ENCODE results near the gene PLXDC1.
A peak's percentile ranks its signal among the peaks of the same experiment; 100 is the strongest.

PLXDC1 gene

GRCh38 chr17:39174920-39175694 is 23.7 kb upstream of the PLXDC1 start:
- TF ChIP-seq POLR2AphosphoS5 (IDR thresholded peaks at IDR 0.05; ENCODE audit: low read depth, low read length) (peak; percentile 39; the same call in 1 of the 2 replicates), FOXP2 (optimal IDR thresholded peaks at IDR 0.05; ENCODE audit: borderline replicate concordance, extremely low read depth, extremely low read length, insufficient read depth) (no peak), REST (IDR thresholded peaks at IDR 0.05; ENCODE audit: insufficient read depth in 1 of 2, low read depth in 2 of 2, low read length in 2 of 2) (no peak)

DNA sequence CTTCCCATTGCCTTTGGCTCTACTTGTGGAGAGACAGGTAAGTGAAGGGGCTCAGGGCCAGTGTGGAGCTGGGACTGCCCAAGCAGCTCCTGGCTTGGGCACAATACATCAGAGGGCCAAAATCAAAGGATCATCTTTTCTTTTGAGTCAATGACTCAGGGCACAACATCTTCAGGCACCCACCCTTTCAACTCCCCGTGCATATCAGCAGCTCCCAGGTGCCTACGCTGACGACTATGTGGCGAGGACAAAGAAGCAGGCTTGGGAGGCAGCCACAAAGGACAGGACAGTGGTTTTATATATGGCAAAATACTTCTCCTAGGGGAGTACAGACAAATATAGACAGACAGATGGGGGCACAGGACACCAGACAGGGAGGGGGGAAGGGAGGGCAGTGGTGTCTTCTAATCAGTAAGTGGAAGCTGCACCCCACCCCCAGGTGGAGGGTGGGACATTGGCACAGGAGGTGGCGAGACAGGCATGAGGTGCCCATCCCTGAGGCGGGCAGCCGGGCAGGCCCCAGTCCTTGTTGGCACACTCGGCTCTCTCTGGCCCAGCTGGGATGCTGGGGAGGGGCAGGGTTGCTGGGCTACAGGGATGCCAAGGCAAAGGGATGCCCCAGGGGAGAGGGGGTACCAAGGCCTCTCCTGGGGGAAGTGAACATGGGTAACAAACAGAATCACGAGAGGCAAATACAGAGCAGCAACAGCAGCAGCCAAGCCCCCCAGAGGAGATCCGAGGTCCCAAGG is 22.3 kb upstream of the PLXDC1 start:
- no peak for TF ChIP-seq POLR2AphosphoS5 (IDR thresholded peaks at IDR 0.05; ENCODE audit: low read depth, low read length)
- no peak for TF ChIP-seq SIN3A (IDR thresholded peaks at IDR 0.05; ENCODE audit: borderline replicate concordance, insufficient read depth, low read length)
- TF ChIP-seq REST (IDR thresholded peaks at IDR 0.05; ENCODE audit: insufficient read depth in 1 of 2, low read depth in 2 of 2, low read length in 2 of 2): no peak
- TF ChIP-seq FOXP2 (optimal IDR thresholded peaks at IDR 0.05; ENCODE audit: borderline replicate concordance, extremely low read depth, extremely low read length, insufficient read depth): no peak
- no peak for TF ChIP-seq TAF1 (IDR thresholded peaks at IDR 0.05; ENCODE audit: borderline replicate concordance, insufficient read depth, low read length)

- TF ChIP-seq POLR2AphosphoS5 (IDR thresholded peaks at IDR 0.05; ENCODE audit: low read depth, low read length) (no peak), TAF1 (IDR thresholded peaks at IDR 0.05; ENCODE audit: borderline replicate concordance, insufficient read depth, low read length) (no peak), SIN3A (IDR thresholded peaks at IDR 0.05; ENCODE audit: borderline replicate concordance, insufficient read depth, low read length) (no peak), FOXP2 (optimal IDR thresholded peaks at IDR 0.05; ENCODE audit: borderline replicate concordance, extremely low read depth, extremely low read length, insufficient read depth) (no peak), REST (IDR thresholded peaks at IDR 0.05; ENCODE audit: insufficient read depth in 1 of 2, low read depth in 2 of 2, low read length in 2 of 2) (no peak)
Measured at GRCh38 chr17:39173080-39173479, 21.6 kb upstream of the PLXDC1 start.

DNA sequence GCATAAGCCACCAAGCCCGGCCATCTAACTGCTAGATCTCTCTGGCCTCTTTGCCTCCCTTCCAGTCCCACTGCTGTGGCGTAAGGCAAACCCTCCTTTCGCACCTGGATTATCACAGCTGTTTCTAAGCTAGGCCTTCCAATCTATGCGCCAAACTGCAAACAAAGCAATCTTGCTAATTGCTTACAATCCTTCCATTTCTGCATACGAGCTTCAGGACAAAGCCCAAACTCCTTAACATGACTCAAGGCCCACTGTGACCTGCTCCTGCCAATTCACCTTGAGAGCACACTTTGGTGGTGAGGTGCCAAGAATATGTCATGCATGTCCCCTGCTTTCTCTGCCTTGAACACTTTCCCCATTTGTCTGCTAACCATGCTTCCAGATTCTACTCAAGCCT is 20.5 kb upstream of the PLXDC1 start:
- no peak for TF ChIP-seq REST (IDR thresholded peaks at IDR 0.05; ENCODE audit: insufficient read depth in 1 of 2, low read depth in 2 of 2, low read length in 2 of 2)
- TF ChIP-seq FOXP2 (optimal IDR thresholded peaks at IDR 0.05; ENCODE audit: borderline replicate concordance, extremely low read depth, extremely low read length, insufficient read depth): no peak
- no peak; the same call in 1 of the 2 replicates for TF ChIP-seq POLR2AphosphoS5 (IDR thresholded peaks at IDR 0.05; ENCODE audit: low read depth, low read length)
- TF ChIP-seq SIN3A (IDR thresholded peaks at IDR 0.05; ENCODE audit: borderline replicate concordance, insufficient read depth, low read length): no peak
- TF ChIP-seq TAF1 (IDR thresholded peaks at IDR 0.05; ENCODE audit: borderline replicate concordance, insufficient read depth, low read length): no peak
